WTC11 (cell line): ENCODE data around the gene CDH19. TPM values are rescaled to one million over a fixed set of nuclear protein-coding genes. Genes with fewer than 3 reads are reported as not detected.

Experiments used
- ATAC-seq: fragments of 200-7000 bp; cut with Tn5 transposase; 2 replicates; pipeline ENCODE4 v1.10.0; 2021; ENCODE audit warnings: mild to moderate bottlenecking, moderate library complexity
- CTCF ChIA-PET: fragments of 300-600 bp; sonication (Branson Sonifier 250); formaldehyde crosslinking; loops from one replicate; lab custom pipeline; 2021; ENCODE audit warnings: antibody characterized with exemption; lab: Charles Lee
- POLR2A ChIA-PET: fragments of 350-600 bp; sonication (Branson Sonifier 250); formaldehyde crosslinking; loops from one replicate; lab custom pipeline; 2021; ENCODE audit warnings: antibody characterized with exemption; lab: Charles Lee
- DNase-seq: peaks from one replicate; pipeline ENCODE4 v3.0.0; 2021; ENCODE audit warnings: low spot score
- H3K27ac Mint-ChIP-seq: 2 replicates; pipeline ENCODE4 v1.8.0; 2021; ENCODE audit warnings: mixed read lengths
- H3K27me3 Mint-ChIP-seq: 2 replicates; pipeline ENCODE4 v1.8.0; 2021; ENCODE audit warnings: low read depth, mild to moderate bottlenecking, moderate library complexity, mixed read lengths
- H3K36me3 Mint-ChIP-seq: 2 replicates; pipeline ENCODE4 v1.8.0; 2021; ENCODE audit warnings: mixed read lengths
- H3K4me1 Mint-ChIP-seq: 2 replicates; pipeline ENCODE4 v1.8.0; 2022; ENCODE audit warnings: mixed read lengths
- H3K4me3 Mint-ChIP-seq: 2 replicates; pipeline ENCODE4 v1.8.0; 2021; ENCODE audit warnings: mild to moderate bottlenecking, moderate library complexity, mixed read lengths
- H3K9me3 Mint-ChIP-seq: 2 replicates; pipeline ENCODE4 v1.8.0; 2021; ENCODE audit warnings: mixed read lengths
- AFF4 ChIP-seq: sonication (generic); formaldehyde crosslinking; IDR thresholded peaks from 2 replicates; pipeline ENCODE4 v1.8.1; 2023; ENCODE audit warnings: mild to moderate bottlenecking, missing genetic modification reagents, borderline replicate concordance
- ATF6 ChIP-seq: sonication (generic); formaldehyde crosslinking; IDR thresholded peaks from 2 replicates; pipeline ENCODE4 v1.8.1; 2023; ENCODE audit warnings: mild to moderate bottlenecking, missing genetic modification reagents
- CREB1 ChIP-seq: sonication (generic); formaldehyde crosslinking; IDR thresholded peaks from 2 replicates; pipeline ENCODE4 v1.8.0; 2023; ENCODE audit warnings: mild to moderate bottlenecking, missing genetic modification reagents
- CTCF ChIP-seq: fragments of 200-600 bp; IDR thresholded peaks from 2 replicates; pipeline ENCODE4 v1.8.0; 2022; ENCODE audit warnings: antibody characterized with exemption
- EMX1 ChIP-seq: fragments of 250-450 bp; sonication (Bioruptor Pico); IDR thresholded peaks from 2 replicates; pipeline ENCODE4 v1.8.0; 2021; ENCODE audit warnings: mild to moderate bottlenecking
- FOXJ3 ChIP-seq: sonication (generic); formaldehyde crosslinking; IDR thresholded peaks from 2 replicates; pipeline ENCODE4 v1.9.0; 2021; ENCODE audit warnings: missing genetic modification reagents, mild to moderate bottlenecking, borderline replicate concordance
- FOXP4 ChIP-seq: sonication (generic); formaldehyde crosslinking; IDR thresholded peaks from 2 replicates; pipeline ENCODE4 v1.8.0; 2022; ENCODE audit warnings: mild to moderate bottlenecking, missing genetic modification reagents
- JAZF1 ChIP-seq: fragments of 250-450 bp; sonication (Bioruptor Pico); IDR thresholded peaks from 2 replicates; pipeline ENCODE4 v1.9.0; 2021; ENCODE audit warnings: moderate library complexity, mild to moderate bottlenecking, inconsistent platforms
- NR1H2 ChIP-seq: sonication (generic); formaldehyde crosslinking; IDR thresholded peaks from 2 replicates; pipeline ENCODE4 v1.9.0; 2021; ENCODE audit warnings: mild to moderate bottlenecking, moderate library complexity, missing genetic modification reagents
- PRDM15 ChIP-seq: sonication (generic); formaldehyde crosslinking; IDR thresholded peaks from 2 replicates; pipeline ENCODE4 v1.8.0; 2022; ENCODE audit warnings: missing genetic modification reagents
- TCF7 ChIP-seq: sonication (generic); formaldehyde crosslinking; IDR thresholded peaks from 2 replicates; pipeline ENCODE4 v1.8.0; 2022; ENCODE audit warnings: mild to moderate bottlenecking, low read depth, missing genetic modification reagents, moderate library complexity
- ZNF219 ChIP-seq: sonication (generic); formaldehyde crosslinking; IDR thresholded peaks from 2 replicates; pipeline ENCODE4 v1.8.0; 2023; ENCODE audit warnings: missing genetic modification reagents, mild to moderate bottlenecking, borderline replicate concordance
- ZNF232 ChIP-seq: sonication (generic); formaldehyde crosslinking; IDR thresholded peaks from 2 replicates; pipeline ENCODE4 v1.8.0; 2022; ENCODE audit warnings: mild to moderate bottlenecking, missing genetic modification reagents
- ZNF317 ChIP-seq: sonication (generic); formaldehyde crosslinking; IDR thresholded peaks from 2 replicates; pipeline ENCODE4 v1.8.1; 2023; ENCODE audit warnings: low read depth, mild to moderate bottlenecking, moderate library complexity, missing genetic modification reagents, borderline replicate concordance
- ZNF396 ChIP-seq: fragments of 250-450 bp; sonication (Bioruptor Pico); IDR thresholded peaks from 2 replicates; pipeline ENCODE4 v1.8.0; 2021; ENCODE audit warnings: mild to moderate bottlenecking, moderate library complexity, borderline replicate concordance
- ZSCAN18 ChIP-seq: fragments of 250-450 bp; sonication (Bioruptor Pico); IDR thresholded peaks from 2 replicates; pipeline ENCODE4 v2.1.2; 2022; ENCODE audit warnings: mild to moderate bottlenecking, moderate library complexity
- total RNA-seq: library from RNA; stranded (reverse); gene quantifications from 3 replicates; pipeline ENCODE4 v1.2.3, GENCODE V29; 2021

The CDH19 gene
- total RNA-seq, 1 experiment from 2014 or later = not detected

- no peak for TF ChIP-seq AFF4 (CRISPR knock-in tag)
- TF ChIP-seq FOXJ3 (CRISPR knock-in tag) = no peak
- no peak for TF ChIP-seq TCF7 (CRISPR knock-in tag)
Observed at GRCh38 chr18:66582211-66582610, 21.7 kb downstream of the CDH19 start (continued).

GRCh38 chr18:66575263-66575662, 28.6 kb downstream of the CDH19 start:
- no peaks in the 10 kb centered on the region for H3K4me1 Mint-ChIP-seq
- H3K4me3 Mint-ChIP-seq = no peak overlapping the region
- H3K36me3 Mint-ChIP-seq = no peaks in the 10 kb centered on the region
- H3K9me3 Mint-ChIP-seq = no peaks in the 10 kb centered on the region
- DNase-seq = no peak
- TF ChIP-seq JAZF1 (CRISPR knock-in tag) = no peak
- TF ChIP-seq ZNF232 (CRISPR knock-in tag) = no peak
- TF ChIP-seq ZNF317 (CRISPR knock-in tag) = no peak
- no peak for TF ChIP-seq CREB1 (CRISPR knock-in tag)
- TF ChIP-seq PRDM15 = no peak
- TF ChIP-seq FOXP4 (CRISPR knock-in tag) = no peak
- no peak for TF ChIP-seq CTCF
- TF ChIP-seq NR1H2 (CRISPR knock-in tag) = no peak
- TF ChIP-seq EMX1 (CRISPR knock-in tag) = no peak
- TF ChIP-seq ZSCAN18 (CRISPR knock-in tag) = no peak
- TF ChIP-seq ZNF396 (CRISPR knock-in tag) = no peak
- no peak for TF ChIP-seq ZNF219 (CRISPR knock-in tag)
- no peak for TF ChIP-seq ATF6
- POLR2A ChIA-PET = no interaction called here
- CTCF ChIA-PET = no interaction called here
- no peak for ATAC-seq
- H3K27me3 Mint-ChIP-seq = no peaks in the 10 kb centered on the region
- H3K27ac Mint-ChIP-seq = no peak overlapping the region
